GM12872 (cell line): Measurements from ENCODE around the gene PPP1R3D.

Experiments
- TF ChIP-seq, protein P1 (sequence below): IDR thresholded peaks from 3 replicates; pipeline ENCODE4 v1.5.1; 2011; ENCODE audit warnings: low read depth, mild to moderate bottlenecking, low read length, moderate library complexity; ENCODE audit not compliant: insufficient read depth

The PPP1R3D gene, protein sequence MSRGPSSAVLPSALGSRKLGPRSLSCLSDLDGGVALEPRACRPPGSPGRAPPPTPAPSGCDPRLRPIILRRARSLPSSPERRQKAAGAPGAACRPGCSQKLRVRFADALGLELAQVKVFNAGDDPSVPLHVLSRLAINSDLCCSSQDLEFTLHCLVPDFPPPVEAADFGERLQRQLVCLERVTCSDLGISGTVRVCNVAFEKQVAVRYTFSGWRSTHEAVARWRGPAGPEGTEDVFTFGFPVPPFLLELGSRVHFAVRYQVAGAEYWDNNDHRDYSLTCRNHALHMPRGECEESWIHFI

DNA sequence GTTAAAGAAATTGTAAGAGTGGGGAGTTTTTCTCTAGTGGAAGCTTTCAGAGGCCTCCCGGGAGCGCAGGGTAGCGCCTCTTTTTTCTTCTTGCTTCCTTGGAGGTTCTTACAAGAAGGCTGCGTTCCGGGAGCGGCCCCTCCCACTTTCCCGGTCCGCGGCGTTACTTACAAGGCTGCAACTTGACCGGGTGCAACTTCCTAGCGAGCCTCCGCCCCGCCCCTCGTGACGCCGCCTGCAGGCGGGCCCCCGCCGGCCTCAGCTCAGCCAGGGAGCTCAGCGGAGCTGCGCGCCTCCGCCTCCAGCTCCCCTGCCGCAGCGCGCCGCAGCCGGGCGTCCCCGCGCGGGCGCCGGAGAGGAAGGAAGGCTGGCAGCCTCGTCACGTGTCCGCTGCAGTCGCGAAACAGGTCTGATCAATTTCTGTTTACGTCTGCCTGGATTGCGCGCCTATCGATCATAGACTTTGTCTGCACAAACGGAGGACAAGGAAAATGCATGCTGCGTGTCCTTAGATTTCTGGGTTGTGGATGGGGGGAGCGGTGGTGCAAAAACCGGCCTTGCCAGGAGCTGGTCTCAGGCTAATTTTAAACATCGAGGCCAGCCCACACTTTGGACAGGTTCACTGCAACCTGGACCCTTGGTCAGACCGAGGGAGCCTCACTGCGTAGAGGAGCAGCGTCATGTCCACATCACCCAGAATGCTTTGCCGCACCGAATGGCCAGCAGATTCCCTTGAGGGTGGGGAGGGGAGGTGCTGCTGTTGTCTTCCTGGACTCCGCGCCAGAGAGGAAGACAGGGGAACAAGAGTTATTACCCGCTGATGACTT, at the start of gene PPP1R3D, which contains the start of gene FAM217B:
Gene PPP1R3D, minus strand, starts transcription at position 177 of the 827 bp plus-strand sequence. CDS start 374 bp downstream, outside the sequence.
Gene FAM217B, plus strand, starts transcription at position 261 of the 827 bp plus-strand sequence. CDS start 3,555 bp downstream, outside the sequence.
- TF ChIP-seq, protein P1, sequence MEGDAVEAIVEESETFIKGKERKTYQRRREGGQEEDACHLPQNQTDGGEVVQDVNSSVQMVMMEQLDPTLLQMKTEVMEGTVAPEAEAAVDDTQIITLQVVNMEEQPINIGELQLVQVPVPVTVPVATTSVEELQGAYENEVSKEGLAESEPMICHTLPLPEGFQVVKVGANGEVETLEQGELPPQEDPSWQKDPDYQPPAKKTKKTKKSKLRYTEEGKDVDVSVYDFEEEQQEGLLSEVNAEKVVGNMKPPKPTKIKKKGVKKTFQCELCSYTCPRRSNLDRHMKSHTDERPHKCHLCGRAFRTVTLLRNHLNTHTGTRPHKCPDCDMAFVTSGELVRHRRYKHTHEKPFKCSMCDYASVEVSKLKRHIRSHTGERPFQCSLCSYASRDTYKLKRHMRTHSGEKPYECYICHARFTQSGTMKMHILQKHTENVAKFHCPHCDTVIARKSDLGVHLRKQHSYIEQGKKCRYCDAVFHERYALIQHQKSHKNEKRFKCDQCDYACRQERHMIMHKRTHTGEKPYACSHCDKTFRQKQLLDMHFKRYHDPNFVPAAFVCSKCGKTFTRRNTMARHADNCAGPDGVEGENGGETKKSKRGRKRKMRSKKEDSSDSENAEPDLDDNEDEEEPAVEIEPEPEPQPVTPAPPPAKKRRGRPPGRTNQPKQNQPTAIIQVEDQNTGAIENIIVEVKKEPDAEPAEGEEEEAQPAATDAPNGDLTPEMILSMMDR, result no peak

DNA sequence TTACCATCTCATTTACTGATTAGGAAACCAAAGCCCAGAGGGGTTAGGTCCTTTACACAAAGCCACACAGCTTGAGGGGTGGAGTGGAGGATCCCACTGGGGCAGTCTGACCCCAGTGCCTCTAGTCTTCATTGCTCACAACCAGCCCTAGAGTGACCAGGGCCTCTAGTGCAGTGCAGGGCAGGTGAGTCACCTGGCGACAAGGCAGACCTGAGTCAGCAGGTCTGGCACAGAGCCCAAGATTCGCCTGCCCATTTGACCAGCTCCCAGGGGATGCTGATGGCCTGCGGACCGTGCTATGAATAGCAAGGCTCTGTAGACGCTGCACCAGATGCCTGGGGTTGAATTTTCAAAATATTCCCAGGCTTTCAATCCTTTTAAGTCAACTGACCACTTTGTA, 48.0 kb upstream of the PPP1R3D start:
- TF ChIP-seq, protein P1, result no peak

DNA sequence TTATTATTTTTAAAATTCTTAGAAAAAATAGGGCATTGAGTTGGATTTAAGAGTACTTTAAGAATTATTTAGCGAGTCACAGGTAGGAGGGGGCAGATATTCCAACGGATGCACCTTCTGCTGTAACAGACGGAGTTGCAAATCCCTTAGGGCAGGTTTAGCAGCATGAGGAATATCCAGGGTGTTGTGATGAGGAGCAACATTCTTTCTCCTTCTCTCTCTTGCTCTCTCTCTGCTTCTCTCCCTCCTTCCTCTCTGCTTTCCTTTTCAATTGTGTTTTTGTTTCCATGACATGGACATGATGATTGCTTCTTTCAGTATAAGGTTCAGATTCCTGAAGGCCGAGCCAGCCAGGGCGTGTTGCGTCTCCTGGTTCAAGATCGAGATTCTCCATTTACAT, 47.0 kb upstream of the PPP1R3D start:
- TF ChIP-seq, protein P1, result no peak

DNA sequence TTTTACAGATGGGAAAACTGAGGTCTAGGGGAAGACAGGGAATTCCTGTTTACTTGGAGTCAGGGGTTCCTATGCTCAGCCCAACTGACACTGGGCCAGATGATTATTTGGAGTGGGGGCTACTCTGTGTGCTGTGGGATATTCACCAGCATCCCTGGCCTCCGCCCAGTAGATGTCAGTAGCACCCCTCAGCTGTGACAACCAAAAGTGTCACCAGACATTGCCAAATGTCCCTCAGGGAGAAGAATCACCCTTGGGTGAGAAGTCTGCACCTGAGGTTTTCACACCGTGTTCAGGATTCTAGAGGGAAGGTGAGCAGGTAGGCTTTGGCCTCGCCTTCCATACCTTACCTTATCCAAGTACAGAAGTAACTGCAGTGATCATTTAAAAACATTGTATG, 45.8 kb upstream of the PPP1R3D start:
- TF ChIP-seq, protein P1, result peak; percentile 22; the same call in 1 of the 3 replicates

DNA sequence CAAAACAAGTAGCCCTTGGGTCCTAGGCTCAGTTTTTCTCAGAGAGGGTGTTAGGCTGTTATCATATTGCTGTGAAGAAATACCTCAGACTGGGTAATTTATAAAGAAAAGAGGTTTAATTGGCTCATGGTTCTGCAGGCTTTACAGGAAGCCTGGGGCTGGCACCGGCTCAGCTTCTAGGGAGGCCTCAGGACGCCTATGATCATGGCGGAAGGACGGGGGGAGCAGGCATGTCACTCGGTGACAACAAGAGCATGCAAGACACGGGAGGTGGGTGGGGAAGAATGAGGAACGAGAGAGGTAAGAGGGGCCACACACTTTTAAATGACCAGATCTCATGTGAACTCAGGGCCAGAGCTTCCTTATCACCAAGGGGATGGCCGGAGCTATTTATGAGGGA, 45.1 kb upstream of the PPP1R3D start:
- TF ChIP-seq, protein P1, result no peak

DNA sequence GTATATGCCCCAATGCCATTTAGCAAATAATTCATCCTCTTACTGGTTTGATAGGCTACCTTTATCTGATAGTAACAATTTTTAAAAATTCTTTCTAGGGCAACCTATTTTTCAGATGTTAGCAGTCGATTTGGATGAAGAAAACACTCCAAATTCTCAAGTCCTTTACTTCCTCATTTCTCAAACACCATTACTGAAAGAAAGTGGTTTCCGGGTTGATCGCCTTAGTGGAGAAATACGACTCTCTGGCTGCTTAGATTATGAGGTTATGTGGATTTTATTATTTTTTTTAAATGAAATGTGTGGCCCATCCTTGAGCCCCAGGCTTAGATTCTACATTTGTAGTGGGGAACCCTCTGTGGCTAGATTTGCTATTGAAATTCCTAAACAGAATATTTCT, 44.4 kb upstream of the PPP1R3D start:
- TF ChIP-seq, protein P1, result no peak

DNA sequence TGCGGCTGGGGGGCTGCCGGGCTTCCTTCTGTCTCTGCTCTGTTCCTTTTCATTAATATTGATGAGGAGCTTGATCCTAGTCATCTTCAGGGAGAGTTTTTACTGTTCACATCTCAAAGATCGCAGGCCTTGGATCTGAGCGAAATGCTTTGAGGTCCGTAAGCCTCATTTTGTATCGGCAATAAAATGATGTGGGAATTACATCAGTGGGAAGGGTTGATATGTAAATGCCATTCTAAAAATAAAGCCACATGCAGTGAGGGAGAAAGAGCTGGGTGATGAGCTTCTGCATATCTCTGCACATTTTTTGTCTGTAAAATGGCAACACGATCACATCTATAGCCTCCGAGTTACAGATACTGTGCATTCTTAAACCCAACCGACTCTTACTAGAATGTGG, 43.0 kb upstream of the PPP1R3D start:
- TF ChIP-seq, protein P1, result no peak
